ENCODE measurements around the gene HDGFL2.

The HDGFL2 gene

DNA sequence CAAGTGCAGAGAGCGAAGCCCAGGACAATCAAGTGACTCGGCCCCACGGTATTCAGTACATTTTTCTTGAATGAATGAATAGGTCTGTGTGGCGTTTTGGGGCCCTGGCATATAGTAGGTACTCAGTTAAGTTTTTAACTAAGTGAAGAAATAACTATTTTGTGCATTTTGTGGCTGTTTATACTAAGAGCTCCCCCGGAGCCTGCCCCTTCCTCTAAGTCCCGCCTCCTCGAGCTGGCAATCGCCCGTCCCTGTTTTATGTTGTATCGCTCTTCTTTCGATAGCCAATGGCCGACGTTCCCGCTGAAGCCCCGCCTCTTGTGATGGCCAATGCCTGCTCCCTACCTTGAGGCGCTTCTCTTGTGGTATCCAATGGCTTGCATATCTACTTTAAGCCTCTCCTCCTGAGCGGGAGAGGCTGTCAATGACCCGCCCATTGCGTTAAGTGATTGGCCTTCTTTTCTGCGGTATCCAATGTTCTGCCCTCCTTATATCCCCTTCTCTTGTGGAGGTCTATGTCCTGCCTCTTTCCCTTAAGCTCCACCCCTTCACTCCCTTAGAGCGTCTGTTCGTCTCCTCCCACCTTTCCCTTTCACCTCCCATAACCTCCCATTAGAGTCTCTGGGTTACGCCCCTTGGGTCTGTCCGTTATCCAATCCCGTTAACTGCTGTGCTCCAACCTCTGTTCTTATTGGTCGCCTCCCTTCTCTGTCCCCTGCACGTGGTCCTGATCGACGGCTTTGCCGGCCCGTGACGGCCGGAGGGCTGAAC lies 509 bp upstream of the HDGFL2 start:
- peak; percentile 91 to 96 for DNase-seq (ENCODE audit: low read depth in 2 of 2)

DNA sequence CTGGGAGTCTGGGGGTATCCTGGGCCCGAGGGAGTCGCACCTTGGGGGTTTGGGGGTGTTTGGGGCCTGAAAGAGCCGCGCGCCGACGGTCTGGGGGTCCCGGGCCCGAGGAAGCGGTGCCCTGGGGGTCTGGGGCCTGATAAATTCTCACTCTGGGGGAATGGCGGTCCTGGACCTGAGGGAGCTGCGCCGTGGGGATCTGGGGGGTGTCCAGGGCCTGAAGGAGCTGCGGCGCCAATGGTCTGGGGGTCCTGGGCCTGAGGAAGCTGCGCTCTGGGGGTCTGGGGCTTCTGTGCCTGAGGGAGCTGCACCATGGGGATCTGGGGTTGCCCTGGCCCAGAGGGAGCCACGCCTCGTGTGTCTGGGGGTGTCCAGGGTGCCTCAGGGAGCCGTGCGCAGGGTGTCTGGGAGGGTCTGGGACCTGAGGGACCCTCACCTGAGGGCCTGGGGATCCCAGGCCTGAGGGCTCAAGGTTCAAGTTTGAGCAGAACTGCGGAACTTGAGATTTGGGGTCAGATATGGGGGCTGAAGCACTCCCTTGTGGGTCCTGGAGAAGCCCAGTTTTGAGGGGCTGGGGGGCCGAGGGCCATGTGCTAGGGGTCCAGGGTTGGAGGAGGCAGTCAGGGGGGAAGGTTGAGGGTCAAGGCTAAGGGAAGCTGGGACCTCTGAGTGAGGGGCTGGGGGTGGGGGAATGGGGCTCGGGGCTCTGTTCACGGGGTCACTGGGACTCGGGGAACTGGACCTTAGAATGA lies 1.1 kb downstream of the HDGFL2 start:
- no peak for DNase-seq (ENCODE audit: low read depth in 2 of 2)

DNA sequence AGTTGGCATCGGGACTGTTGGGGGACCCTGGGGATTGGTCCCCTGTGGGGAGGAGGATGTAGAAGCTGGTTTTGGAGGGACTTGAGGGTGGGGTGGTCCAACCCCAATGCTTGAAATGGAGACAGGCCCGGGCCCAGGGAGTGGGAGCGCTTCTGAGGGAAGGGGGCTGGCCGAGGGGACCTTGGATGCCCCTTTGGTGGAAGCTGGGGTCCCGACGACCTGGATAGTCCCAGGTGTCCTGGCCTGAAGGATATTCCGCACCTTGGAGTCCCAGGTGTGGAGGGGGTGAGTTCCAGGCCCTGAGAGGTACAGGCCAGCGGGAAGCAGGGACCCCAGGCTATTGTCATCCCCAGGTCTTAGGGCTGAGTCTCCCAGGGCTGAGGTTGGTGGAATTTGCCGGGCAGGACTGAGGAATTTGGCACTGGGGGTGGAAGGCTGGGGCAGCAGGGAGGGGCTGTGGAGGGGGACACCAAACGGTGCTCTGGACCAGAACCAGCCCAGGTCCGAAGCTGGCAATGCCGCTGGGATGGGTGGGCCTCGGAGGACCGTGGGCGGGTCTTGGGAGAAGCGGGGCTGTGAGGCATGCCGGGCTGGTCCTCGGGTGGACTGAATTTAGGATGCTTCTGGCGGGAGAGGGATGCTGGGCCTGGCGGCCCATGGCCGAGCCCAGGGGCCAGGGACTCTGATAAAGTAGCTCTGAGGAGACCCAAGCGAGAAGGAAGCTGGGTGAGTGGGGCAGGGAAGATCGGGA lies 1.8 kb downstream of the HDGFL2 start:
- DNase-seq (ENCODE audit: low read depth in 2 of 2) = no peak

DNA sequence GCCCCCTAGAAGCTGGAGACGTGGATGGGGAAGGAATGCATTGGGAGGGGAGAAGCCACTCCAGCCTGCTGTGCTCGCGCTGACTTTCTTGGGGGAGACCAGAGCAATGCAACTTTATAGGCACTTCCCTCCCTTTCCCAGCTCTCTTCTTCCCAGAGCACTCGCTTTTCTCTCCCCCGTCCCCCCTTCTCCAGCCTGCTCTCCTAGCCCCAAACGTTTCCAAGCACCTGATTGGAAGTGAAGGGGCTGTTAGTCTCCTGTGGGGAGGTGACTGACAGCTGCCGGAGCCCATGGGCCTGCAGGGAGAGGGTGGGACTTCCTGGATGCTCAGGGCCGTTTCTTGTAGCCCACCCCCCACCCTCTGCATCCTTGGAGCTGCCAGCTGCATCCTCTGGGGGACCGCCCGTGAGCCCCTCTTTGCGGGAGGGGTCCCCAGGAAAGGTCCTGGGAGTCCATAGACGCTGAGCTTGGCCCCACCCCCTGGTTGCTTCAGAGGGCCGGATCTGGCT lies 2.5 kb downstream of the HDGFL2 start:
- DNase-seq (ENCODE audit: low read depth in 2 of 2) = no peak

- no peak for DNase-seq (ENCODE audit: low read depth in 2 of 2)
These were observed 5.1 kb downstream of the HDGFL2 start for GRCh38 chr19:4477034-4477801.

GRCh38 chr19:4482721-4483364 lies 10.7 kb downstream of the HDGFL2 start:
- no peak for DNase-seq (ENCODE audit: low read depth in 2 of 2)

GRCh38 chr19:4483385-4483784 lies 11.3 kb downstream of the HDGFL2 start:
- no peak for DNase-seq (ENCODE audit: low read depth in 2 of 2)

DNA sequence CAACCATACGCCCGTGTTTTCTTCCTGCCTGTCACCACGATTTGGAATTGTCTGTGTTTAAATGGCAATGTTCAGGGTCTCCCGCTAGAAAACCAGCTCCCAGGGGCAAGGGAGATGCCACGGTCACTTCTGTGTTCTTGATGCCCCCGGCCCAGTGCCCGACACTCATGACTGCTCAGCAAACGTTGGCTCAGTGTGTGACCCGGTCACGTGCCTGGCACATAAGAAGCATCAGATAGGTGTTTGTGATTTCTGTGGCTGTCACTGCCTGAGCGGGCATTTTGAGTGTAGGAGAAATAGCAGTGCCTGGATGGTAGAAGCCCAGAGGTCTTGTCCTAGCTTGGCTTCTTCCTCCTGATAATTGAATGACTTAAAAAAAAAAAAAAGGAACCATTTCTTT lies 15.5 kb downstream of the HDGFL2 start:
- DNase-seq (ENCODE audit: low read depth in 2 of 2) = no peak

DNA sequence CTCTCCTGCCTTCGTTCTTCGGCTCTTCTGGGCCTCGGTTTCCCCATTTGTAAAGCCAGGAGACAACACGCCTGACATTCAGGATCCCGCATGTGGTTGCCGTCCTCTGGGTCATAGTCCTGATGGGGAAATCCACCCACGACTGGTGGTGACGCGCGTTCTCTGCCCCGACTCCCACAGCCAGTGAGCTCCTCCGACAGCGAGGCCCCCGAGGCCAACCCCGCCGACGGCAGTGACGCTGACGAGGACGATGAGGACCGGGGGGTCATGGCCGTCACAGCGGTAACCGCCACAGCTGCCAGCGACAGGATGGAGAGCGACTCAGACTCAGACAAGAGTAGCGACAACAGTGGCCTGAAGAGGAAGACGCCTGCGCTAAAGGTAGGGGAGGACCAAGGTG lies 16.4 kb downstream of the HDGFL2 start:
- DNase-seq (ENCODE audit: low read depth in 2 of 2) = no peak

DNA sequence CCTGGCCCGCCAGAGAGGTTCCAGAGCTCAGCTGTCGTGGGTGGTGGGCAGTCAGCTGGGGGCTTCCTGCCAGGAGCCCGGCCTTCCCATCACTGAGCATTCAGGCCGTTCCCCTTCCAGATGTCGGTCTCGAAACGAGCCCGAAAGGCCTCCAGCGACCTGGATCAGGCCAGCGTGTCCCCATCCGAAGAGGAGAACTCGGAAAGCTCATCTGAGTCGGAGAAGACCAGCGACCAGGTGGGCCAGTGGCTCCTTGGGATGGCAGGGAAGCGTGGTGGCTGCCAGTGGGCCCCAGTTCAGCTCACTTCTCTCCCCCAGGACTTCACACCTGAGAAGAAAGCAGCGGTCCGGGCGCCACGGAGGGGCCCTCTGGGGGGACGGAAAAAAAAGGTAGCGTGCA lies 19.3 kb downstream of the HDGFL2 start:
- DNase-seq (ENCODE audit: low read depth in 2 of 2) = no peak

DNA sequence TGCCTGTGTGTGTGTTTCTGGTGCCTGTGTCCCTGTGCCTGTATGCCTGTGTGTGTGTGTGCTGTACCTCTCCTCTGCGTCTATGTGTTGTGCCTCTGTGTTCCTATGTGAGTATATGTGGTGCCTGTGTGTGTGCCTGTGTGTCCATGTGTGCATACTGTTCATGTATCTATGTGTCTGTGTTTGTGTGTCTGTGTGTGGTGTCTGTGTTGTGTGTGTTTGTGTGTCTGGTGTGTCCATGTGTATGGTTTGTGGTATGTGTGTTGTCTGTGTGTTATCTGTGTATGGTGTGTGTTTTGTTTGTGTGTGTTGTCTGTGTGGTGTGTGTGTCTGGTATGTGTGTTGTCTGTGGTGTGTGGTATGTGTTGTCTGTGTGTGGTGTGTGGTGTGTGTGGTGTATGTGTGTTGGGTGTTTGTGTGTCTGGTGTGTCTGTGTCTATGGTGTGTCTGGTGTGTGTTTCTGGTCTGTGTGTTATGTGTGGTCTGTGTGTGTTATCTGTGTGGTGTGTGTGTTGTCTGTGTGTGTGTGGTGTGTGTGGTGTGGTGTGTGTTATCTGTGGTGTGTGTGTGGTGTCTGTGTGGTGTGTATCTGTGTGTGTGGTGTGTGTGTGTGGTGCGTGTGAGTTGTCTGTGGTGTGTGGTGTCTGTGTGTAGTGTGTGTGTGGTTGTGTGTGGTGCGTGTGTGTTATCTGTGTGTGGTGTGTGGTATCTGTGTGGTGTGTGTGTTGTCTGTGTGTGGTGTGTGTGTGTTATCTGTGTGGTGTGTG lies 20.4 kb downstream of the HDGFL2 start:
- DNase-seq (ENCODE audit: low read depth in 2 of 2) = no peak

- DNase-seq (ENCODE audit: low read depth in 2 of 2) = no peak
These were observed 21.2 kb downstream of the HDGFL2 start for GRCh38 chr19:4493104-4493928.

DNA sequence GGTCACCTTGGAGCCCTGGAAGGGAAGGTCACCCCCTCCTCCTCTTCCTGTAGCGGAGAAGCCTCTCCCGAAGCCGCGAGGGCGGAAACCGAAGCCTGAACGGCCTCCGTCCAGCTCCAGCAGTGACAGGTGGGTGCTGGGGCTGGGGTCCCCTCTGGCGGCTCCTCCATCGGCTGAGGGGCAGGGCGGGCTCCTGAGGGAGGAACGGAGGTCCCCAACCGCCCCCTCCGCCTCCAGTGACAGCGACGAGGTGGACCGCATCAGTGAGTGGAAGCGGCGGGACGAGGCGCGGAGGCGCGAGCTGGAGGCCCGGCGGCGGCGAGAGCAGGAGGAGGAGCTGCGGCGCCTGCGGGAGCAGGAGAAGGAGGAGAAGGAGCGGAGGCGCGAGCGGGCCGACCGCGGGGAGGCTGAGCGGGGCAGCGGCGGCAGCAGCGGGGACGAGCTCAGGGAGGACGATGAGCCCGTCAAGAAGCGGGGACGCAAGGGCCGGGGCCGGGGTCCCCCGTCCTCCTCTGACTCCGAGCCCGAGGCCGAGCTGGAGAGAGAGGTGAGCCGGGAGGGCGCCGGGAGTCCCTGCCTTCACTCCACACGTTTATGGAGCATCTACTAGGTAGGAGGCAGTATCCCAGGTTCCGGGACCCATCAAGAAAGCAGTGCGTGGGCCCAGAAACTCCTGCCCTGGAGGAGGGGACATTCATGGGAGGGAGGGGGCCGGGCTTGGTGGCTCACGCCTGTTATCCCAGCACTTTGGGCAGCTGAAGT lies 22.0 kb downstream of the HDGFL2 start:
- no peak for DNase-seq (ENCODE audit: low read depth in 2 of 2)

GRCh38 chr19:4494691-4495064 lies 22.6 kb downstream of the HDGFL2 start:
- no peak for DNase-seq (ENCODE audit: low read depth in 2 of 2)

- DNase-seq (ENCODE audit: low read depth in 2 of 2) = no peak
These were observed 23.4 kb downstream of the HDGFL2 start for GRCh38 chr19:4495471-4495870.

DNA sequence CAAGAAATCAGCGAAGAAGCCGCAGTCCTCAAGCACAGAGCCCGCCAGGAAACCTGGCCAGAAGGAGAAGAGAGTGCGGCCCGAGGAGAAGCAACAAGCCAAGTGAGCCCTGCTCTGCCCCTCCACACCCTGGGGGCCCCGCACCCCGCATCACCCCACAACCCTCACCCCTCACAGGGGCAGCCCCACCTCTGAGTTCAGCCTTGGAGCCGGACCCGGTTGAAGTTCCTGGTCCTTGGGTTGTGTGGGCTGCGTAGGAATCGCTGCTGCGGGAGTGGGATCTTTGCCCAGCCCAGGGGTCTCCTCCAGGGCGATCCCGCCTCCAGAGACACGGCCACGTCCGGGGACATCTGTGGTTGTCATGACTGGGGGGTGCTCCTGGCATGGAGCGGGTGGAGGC lies 24.2 kb downstream of the HDGFL2 start:
- no peak for DNase-seq (ENCODE audit: low read depth in 2 of 2)

DNA sequence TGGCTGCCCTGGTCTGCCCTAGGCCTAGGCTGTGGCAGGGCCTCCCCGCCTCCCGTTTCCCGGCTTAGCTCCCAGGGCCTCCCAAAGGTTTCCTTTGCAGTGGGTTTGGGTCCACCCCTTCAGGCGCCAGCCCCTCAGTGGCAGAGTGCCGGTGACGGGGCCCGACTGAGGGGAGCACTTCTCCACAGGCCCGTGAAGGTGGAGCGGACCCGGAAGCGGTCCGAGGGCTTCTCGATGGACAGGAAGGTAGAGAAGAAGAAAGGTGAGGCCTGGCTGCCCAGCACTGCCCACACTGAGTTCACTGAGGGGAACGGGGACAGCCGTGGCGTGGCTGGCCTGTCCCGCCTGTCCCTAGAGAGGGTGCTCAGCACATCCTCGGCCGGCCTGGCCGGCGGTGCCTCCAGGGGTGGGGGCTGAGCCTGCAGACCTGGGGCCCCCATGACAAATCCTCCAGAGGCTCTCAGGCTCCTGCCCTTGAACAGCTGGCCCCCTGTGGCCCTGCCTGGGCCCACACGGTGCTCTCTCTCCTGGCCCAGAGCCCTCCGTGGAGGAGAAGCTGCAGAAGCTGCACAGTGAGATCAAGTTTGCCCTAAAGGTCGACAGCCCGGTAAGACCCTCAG lies 25.8 kb downstream of the HDGFL2 start:
- no peak for DNase-seq (ENCODE audit: low read depth in 2 of 2)

GRCh38 chr19:4498694-4499093 lies 26.6 kb downstream of the HDGFL2 start:
- no peak for DNase-seq (ENCODE audit: low read depth in 2 of 2)

Data from stimulated activated CD4-positive, alpha-beta T cell treated with anti-CD3 and anti-CD28 coated beads, Interleukin-4, amount 100 ng/mL, for 48 hours (primary cell).